IPS-NIHi7 (cell line): Measurements from ENCODE around the gene CERCAM.
"Not testable (repeated sequence)": the region's sequence is repeated elsewhere in the genome, so short reads cannot be mapped to it uniquely, and the experiment has no call there.

Experiments
- DNase-seq: peaks from one replicate; pipeline ENCODE4 v3.0.0; 2012; ENCODE audit warnings: mixed read lengths; ENCODE audit errors: extremely low spot score

Gene CERCAM

GRCh38 chr9:128393145-128393775 is 27.4 kb upstream of the CERCAM start:
- DNase-seq, result peak; percentile 71

GRCh38 chr9:128393970-128394369 is 26.7 kb upstream of the CERCAM start:
- DNase-seq, result no peak

- DNase-seq, result no peak
These were observed 26.1 kb upstream of the CERCAM start for GRCh38 chr9:128394379-128395168.

GRCh38 chr9:128396970-128397613 is 23.6 kb upstream of the CERCAM start:
- DNase-seq, result peak; percentile 72

- DNase-seq, result no peak
These were observed 22.8 kb upstream of the CERCAM start for GRCh38 chr9:128397831-128398230.

- no peak for DNase-seq
These were observed 20.8 kb upstream of the CERCAM start for GRCh38 chr9:128399861-128400260.

GRCh38 chr9:128404560-128404959 is 16.1 kb upstream of the CERCAM start:
- DNase-seq, result no peak

GRCh38 chr9:128405077-128405779 is 15.4 kb upstream of the CERCAM start:
- no peak for DNase-seq

- no peak for DNase-seq
These were observed 14.9 kb upstream of the CERCAM start for GRCh38 chr9:128405780-128406171.

- no peak for DNase-seq
These were observed 13.7 kb upstream of the CERCAM start for GRCh38 chr9:128406848-128407391.

- DNase-seq, result no peak
These were observed 11.7 kb upstream of the CERCAM start for GRCh38 chr9:128408963-128409431.

- DNase-seq, result no peak
These were observed 11.2 kb upstream of the CERCAM start for GRCh38 chr9:128409450-128409849.

GRCh38 chr9:128409978-128410377 is 10.7 kb upstream of the CERCAM start:
- peak; percentile 52 for DNase-seq

GRCh38 chr9:128411364-128412119 is 9.1 kb upstream of the CERCAM start:
- DNase-seq, result no peak

GRCh38 chr9:128412120-128412790 is 8.4 kb upstream of the CERCAM start:
- DNase-seq, result peak; percentile 89

GRCh38 chr9:128413728-128414127 is 6.9 kb upstream of the CERCAM start:
- not testable (repeated sequence) for DNase-seq

- DNase-seq, result no peak
These were observed 6.2 kb upstream of the CERCAM start for GRCh38 chr9:128414461-128414860.

- no peak for DNase-seq
These were observed 5.4 kb upstream of the CERCAM start for GRCh38 chr9:128415281-128415680.

GRCh38 chr9:128416014-128416413 is 4.6 kb upstream of the CERCAM start:
- no peak for DNase-seq

GRCh38 chr9:128416432-128417019 is 4.1 kb upstream of the CERCAM start:
- no peak for DNase-seq
